ENCODE measurements around the gene PNRC2. TPM values are rescaled to one million over a fixed set of nuclear protein-coding genes. Genes with fewer than 3 reads are reported as not detected.
"Not testable (repeated sequence)": the region's sequence is repeated elsewhere in the genome, so short reads cannot be mapped to it uniquely, and the experiment has no call there.

PNRC2 gene
- total and polyA plus RNA-seq, 2 of the 13 experiments (the other 11 are each of a cell fraction or from before 2014, with no cell fraction given): 74.9 to 97.5 TPM

DNA sequence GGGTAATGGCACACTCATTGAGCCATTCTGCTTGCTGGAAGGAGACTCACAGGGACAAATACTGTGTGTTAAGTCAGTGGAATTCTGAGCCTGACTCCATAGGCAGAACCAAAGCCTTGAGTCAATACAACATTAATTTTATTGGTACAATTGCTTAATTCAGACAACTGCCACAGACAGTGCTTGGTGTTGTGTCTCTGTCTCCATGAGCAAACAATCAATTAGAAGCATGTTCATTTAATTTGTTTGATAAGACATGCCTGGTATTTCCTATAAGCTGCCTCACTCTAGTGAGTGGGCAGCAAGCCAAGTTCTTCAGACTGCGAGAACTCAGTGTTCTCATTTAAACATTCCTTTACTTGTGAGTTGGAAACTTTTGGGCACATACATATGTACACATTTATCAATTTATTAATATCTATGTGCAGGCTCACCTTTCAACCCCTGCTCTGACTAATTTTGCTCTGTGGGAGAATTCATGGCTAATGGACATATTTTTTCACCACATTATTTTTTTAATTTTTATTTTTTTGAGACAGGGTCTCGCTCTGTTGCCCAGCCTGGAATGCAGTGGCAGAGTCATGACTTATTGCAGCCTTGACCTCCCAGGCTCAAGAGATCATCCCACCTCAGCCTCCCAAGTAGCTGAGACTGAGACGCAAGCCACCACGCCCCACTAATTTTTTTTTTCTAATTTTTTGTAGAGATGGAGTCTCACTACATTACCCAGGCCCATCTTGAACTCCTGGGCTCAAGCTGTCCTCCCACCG is 25.0 kb downstream of the PNRC2 start (continued):
- TF ChIP-seq ZNF180 (CRISPR knock-in tag; IDR thresholded peaks at IDR 0.05; ENCODE audit: borderline replicate concordance, low read depth) (no peak), ZNF782 (CRISPR knock-in tag; IDR thresholded peaks at IDR 0.05; ENCODE audit: borderline replicate concordance) (no peak), ZBTB8A (CRISPR knock-in tag; IDR thresholded peaks at IDR 0.05; ENCODE audit: borderline replicate concordance, low read depth) (no peak), ZNF589 (CRISPR knock-in tag; conservative IDR thresholded peaks at IDR 0.05) (no peak), SMYD3 (CRISPR knock-in tag; IDR thresholded peaks at IDR 0.05) (no peak)
- TF ChIP-seq, protein P1, sequence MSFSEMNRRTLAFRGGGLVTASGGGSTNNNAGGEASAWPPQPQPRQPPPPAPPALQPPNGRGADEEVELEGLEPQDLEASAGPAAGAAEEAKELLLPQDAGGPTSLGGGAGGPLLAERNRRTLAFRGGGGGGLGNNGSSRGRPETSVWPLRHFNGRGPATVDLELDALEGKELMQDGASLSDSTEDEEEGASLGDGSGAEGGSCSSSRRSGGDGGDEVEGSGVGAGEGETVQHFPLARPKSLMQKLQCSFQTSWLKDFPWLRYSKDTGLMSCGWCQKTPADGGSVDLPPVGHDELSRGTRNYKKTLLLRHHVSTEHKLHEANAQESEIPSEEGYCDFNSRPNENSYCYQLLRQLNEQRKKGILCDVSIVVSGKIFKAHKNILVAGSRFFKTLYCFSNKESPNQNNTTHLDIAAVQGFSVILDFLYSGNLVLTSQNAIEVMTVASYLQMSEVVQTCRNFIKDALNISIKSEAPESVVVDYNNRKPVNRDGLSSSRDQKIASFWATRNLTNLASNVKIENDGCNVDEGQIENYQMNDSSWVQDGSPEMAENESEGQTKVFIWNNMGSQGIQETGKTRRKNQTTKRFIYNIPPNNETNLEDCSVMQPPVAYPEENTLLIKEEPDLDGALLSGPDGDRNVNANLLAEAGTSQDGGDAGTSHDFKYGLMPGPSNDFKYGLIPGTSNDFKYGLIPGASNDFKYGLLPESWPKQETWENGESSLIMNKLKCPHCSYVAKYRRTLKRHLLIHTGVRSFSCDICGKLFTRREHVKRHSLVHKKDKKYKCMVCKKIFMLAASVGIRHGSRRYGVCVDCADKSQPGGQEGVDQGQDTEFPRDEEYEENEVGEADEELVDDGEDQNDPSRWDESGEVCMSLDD (CRISPR knock-in tag; IDR thresholded peaks at IDR 0.05; ENCODE audit: borderline replicate concordance): no peak

- H3K27ac ChIP-seq (ENCODE audit: extremely low read length, insufficient read depth, low read length); POLR2A ChIA-PET; BruUV-seq (replicated peaks); FAIRE-seq; DNase-seq (ENCODE audit: low spot score); CTCF ChIA-PET (ENCODE audit: low intra/inter-chr PET ratio, low total read pairs); H3K9me3 ChIP-seq (ENCODE audit: low read length); H3K79me2 ChIP-seq (ENCODE audit: insufficient read depth, low read length); H4K20me1 ChIP-seq (ENCODE audit: insufficient read depth, low read length); H2AFZ ChIP-seq (ENCODE audit: low read length); H3K36me3 ChIP-seq (replicated peaks in 1 of 2; ENCODE audit: control insufficient read depth in 1 of 2, insufficient read depth in 2 of 2, low read length in 2 of 2); H3K27me3 ChIP-seq (ENCODE audit: control insufficient read depth in 1 of 2, insufficient read depth in 2 of 2, low read length in 2 of 2); H3K4me2 ChIP-seq (ENCODE audit: low read depth, low read length); H3K4me3 ChIP-seq (replicated peaks in 1 of 3; ENCODE audit: insufficient read depth in 1 of 3, low read depth in 2 of 3, low read length in 3 of 3); H3K9ac ChIP-seq (ENCODE audit: insufficient read depth, low read depth, low read length); intact Hi-C loops (cut with micrococcal nuclease; ENCODE audit: unreplicated experiment); ATAC-seq; in situ Hi-C loops (cut with HindIII; ENCODE audit: extremely low pct_ligation_motif_present, low pct_unique_long_range_greater_than_20kb): not testable (repeated sequence)
- H3K4me1 ChIP-seq (ENCODE audit: insufficient read depth, low read length): peaks cover 38% of the 10 kb centered on the region
- 93% methylated on average over 15 of the region's 23 CpGs for WGBS (ENCODE audit: low lambda C conversion rate)
Measured at GRCh38 chr1:23987038-23987437, 27.4 kb downstream of the PNRC2 start.
